Measurements from ENCODE around the gene EML5.

The EML5 gene

DNA sequence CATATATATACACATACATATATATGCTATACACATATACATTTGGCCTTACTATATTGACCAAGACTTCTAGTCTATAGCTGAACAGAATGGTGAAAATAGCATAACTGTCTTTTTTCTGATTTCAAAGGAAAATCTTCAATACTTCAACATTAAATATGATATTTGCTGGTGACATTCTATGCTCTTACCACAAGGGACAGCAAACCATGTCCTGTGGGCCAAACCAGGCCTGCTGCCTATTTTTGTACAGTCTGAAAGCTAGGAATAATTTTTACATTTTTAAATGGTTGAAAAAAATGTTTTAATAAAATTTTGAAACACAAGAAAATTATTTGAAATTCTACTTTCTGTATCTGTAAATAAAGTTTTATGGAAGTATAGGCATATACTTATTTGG is 63.6 kb downstream of the EML5 start:
- TF ChIP-seq, protein P1, sequence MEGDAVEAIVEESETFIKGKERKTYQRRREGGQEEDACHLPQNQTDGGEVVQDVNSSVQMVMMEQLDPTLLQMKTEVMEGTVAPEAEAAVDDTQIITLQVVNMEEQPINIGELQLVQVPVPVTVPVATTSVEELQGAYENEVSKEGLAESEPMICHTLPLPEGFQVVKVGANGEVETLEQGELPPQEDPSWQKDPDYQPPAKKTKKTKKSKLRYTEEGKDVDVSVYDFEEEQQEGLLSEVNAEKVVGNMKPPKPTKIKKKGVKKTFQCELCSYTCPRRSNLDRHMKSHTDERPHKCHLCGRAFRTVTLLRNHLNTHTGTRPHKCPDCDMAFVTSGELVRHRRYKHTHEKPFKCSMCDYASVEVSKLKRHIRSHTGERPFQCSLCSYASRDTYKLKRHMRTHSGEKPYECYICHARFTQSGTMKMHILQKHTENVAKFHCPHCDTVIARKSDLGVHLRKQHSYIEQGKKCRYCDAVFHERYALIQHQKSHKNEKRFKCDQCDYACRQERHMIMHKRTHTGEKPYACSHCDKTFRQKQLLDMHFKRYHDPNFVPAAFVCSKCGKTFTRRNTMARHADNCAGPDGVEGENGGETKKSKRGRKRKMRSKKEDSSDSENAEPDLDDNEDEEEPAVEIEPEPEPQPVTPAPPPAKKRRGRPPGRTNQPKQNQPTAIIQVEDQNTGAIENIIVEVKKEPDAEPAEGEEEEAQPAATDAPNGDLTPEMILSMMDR (IDR thresholded peaks at IDR 0.05): peak; percentile 42; the same call in 1 of the 2 replicates
- no peak for TF ChIP-seq ZFX (IDR thresholded peaks at IDR 0.05; ENCODE audit: borderline replicate concordance)
- no peak overlapping the region for H3K27ac ChIP-seq

DNA sequence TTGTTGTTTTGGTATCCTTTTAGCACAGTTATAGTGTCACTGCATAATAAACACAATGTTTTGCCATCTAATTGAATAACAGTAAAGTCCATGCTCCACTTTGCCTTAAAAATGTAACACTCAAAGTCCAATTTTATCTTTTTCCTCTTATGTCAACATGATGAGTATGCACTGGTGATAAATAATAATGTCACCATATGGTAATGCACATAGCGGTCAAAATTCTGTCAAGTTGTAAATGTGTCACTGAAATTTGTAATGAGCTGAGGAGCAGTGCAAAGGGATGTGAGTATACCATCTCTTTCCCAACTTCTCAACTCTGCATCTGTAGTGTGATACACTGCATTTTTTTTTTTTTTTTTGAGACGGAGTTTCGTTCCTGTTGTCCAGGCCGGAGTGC is 65.7 kb downstream of the EML5 start:
- H3K27ac ChIP-seq: no peak overlapping the region
- no peak for TF ChIP-seq ZFX (IDR thresholded peaks at IDR 0.05; ENCODE audit: borderline replicate concordance)
- TF ChIP-seq, protein P1 (IDR thresholded peaks at IDR 0.05): no peak

DNA sequence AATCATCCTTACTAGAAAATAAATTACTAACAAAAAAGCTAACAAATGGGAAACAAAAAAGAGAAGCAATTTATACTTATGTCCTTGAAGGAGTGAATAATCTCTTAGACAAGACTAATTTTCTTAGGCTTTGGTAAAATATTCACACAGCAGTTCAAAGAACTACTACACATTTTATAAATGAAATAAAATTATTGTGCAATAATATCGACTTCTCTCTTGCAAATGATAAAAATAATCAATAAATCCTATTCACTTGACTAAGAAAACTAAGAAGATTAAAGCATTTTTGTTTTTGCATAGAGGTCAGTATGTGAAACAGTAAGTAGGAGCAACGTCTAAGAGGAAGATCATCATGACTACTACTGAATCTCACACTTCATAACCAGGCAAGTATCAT is 82.0 kb downstream of the EML5 start:
- H3K27ac ChIP-seq: no peak overlapping the region
- TF ChIP-seq ZFX (IDR thresholded peaks at IDR 0.05; ENCODE audit: borderline replicate concordance): no peak
- TF ChIP-seq, protein P1 (IDR thresholded peaks at IDR 0.05): no peak

DNA sequence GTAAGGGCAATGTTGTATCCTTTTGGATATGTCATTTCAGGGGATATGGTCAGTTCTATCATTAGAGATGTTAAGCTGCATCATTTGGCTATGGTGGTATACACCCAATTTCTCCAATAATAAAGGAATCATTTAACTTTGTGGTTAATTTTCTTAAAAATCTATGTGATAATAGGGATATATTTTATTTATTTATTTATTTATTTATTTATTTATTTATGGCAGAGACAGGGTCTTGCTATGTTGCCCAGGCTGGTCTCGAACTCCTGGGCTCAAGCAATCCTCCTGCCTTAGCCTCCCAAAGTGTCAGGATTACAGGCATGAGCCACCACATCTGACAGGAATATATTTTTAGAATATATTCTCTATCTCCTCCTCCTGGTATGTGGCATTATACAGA is 85.7 kb downstream of the EML5 start:
- TF ChIP-seq, protein P1 (IDR thresholded peaks at IDR 0.05): no peak
- TF ChIP-seq ZFX (IDR thresholded peaks at IDR 0.05; ENCODE audit: borderline replicate concordance): no peak

DNA sequence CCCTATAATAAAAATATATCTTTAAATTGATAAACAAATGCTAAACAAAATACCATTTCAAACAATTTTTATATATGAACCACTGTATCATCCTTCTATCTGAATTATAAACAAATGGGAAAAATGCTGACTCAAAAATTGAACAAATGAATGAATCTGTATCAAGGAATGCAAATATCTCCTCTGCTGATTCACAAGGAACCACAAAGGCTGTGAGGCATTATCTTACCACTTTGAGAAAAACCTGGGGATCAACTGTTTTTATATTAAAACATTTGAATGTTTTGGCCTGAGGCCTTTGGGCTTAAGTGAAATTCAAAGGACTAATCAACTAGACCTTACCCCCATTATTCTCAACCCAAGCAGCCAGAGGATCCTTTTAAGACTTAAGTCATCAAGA is 86.3 kb downstream of the EML5 start:
- H3K27ac ChIP-seq: no peak overlapping the region
- TF ChIP-seq, protein P1 (IDR thresholded peaks at IDR 0.05): no peak
- TF ChIP-seq ZFX (IDR thresholded peaks at IDR 0.05; ENCODE audit: borderline replicate concordance): no peak

More for the DNA sequence above, 85.7 kb downstream of the EML5 start:
- H3K27ac ChIP-seq: no peak overlapping the region

DNA sequence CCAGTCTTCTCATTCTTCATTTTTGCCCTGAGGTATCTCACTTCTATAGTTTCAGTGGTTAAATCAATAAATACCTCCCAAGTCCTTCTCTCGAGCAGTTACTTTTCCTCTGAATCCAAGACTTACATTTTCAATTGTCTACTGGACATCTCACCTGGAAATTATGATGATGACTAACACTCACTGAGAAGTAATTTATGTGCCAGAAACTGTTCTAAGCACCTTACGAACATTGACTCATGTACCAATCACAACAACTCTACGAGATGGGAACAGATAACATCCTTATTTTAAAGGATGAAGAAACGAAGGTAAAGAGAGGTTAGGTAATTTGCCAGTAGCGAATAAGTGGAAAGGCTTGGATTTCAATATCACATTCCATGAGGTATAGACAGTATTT is 94.1 kb downstream of the EML5 start:
- H3K27ac ChIP-seq: no peak overlapping the region

DNA sequence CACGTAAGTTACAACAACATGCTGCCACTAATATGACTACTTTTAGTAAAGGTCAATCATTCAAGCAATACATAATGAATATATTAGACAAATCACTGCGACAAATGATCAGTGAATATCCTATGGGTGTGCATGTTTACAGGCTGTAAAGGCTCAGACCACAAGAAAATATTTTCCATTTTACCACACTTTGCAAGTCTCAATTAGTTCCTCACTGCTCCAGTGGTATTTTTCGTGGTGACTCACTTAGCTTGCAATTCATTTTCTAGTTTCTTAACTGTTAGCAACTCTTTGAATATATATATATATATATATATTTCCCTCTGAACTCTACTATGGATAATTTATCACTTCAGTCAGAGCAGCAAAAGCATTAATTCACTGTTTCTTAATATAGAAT is 96.9 kb downstream of the EML5 start:
- no peak overlapping the region for H3K27ac ChIP-seq
- no peak for TF ChIP-seq ZFX (IDR thresholded peaks at IDR 0.05; ENCODE audit: borderline replicate concordance)
- TF ChIP-seq, protein P1 (IDR thresholded peaks at IDR 0.05): no peak

More for the DNA sequence above, 94.1 kb downstream of the EML5 start:
- TF ChIP-seq ZFX (IDR thresholded peaks at IDR 0.05; ENCODE audit: borderline replicate concordance): no peak
- TF ChIP-seq, protein P1 (IDR thresholded peaks at IDR 0.05): no peak
